HG02678 (cell line): ENCODE measurements around the gene ANKRD44.

Experiments
- ATAC-seq: cut with Tn5 transposase; IDR thresholded peaks from one replicate; pipeline ENCODE4 v1.9.1; 2021; ENCODE audit warnings: mild to moderate bottlenecking, moderate library complexity; ENCODE audit not compliant: unreplicated experiment

ANKRD44 gene

GRCh38 chr2:197126630-197127352 is 183.8 kb downstream of the ANKRD44 start:
- ATAC-seq = no peak

- ATAC-seq = no peak
Measured at GRCh38 chr2:197124639-197125390, 185.8 kb downstream of the ANKRD44 start.

- ATAC-seq = no peak
Measured at GRCh38 chr2:197122821-197123220, 187.8 kb downstream of the ANKRD44 start.

GRCh38 chr2:197121756-197122385 is 188.7 kb downstream of the ANKRD44 start:
- no peak for ATAC-seq

GRCh38 chr2:197121255-197121654 is 189.3 kb downstream of the ANKRD44 start:
- no peak for ATAC-seq

GRCh38 chr2:197116306-197116879 is 194.2 kb downstream of the ANKRD44 start:
- ATAC-seq = no peak

GRCh38 chr2:197115325-197115724 is 195.3 kb downstream of the ANKRD44 start:
- no peak for ATAC-seq

GRCh38 chr2:197113275-197113711 is 197.3 kb downstream of the ANKRD44 start:
- ATAC-seq = peak; percentile 63

- ATAC-seq = no peak
Measured at GRCh38 chr2:197109326-197109725, 201.3 kb downstream of the ANKRD44 start.

- ATAC-seq = no peak
Measured at GRCh38 chr2:197108758-197109157, 201.8 kb downstream of the ANKRD44 start.

GRCh38 chr2:197107291-197108269 is 203.0 kb downstream of the ANKRD44 start:
- no peak for ATAC-seq

- no peak for ATAC-seq
Measured at GRCh38 chr2:197103363-197103762, 207.2 kb downstream of the ANKRD44 start.

- ATAC-seq = no peak
Measured at GRCh38 chr2:197102231-197102630, 208.3 kb downstream of the ANKRD44 start.

- ATAC-seq = no peak
Measured at GRCh38 chr2:197101519-197101918, 209.1 kb downstream of the ANKRD44 start.

GRCh38 chr2:197097578-197098366 is 212.8 kb downstream of the ANKRD44 start:
- no peak for ATAC-seq

GRCh38 chr2:197096649-197097048 is 213.9 kb downstream of the ANKRD44 start:
- no peak for ATAC-seq

- ATAC-seq = no peak
Measured at GRCh38 chr2:197092431-197092830, 218.1 kb downstream of the ANKRD44 start.

GRCh38 chr2:197090742-197091367 is 219.7 kb downstream of the ANKRD44 start:
- no peak for ATAC-seq

- ATAC-seq = no peak
Measured at GRCh38 chr2:197089655-197090054, 220.9 kb downstream of the ANKRD44 start.
